Upper lobe of left lung (tissue), 6 donors: ENCODE measurements around the gene PLXNA4. TPM values are rescaled to one million over a fixed set of nuclear protein-coding genes. Genes with fewer than 3 reads are reported as not detected.

Experiments used
- ATAC-seq, 2 donors: fragments of 200-7000 bp; cut with Tn5 transposase; one replicate each; pipeline ENCODE4 v1.9.1; 2022; ENCODE audit warnings: mild to moderate bottlenecking in 2 of 2, moderate library complexity in 2 of 2; ENCODE audit not compliant: low FRiP score in 2 of 2
- DNase-seq, 2 donors: peaks; one replicate each; pipeline ENCODE4 v3.0.0-alpha.2; 2019 to 2020
- H3K27ac ChIP-seq, 4 donors: fragments of 200-600 bp; sonication (generic); one replicate each; pipeline ENCODE4 v1.5.1; 2016 to 2019
- H3K27me3 ChIP-seq, 4 donors: fragments of 200-600 bp; sonication (generic); one replicate each; pipeline ENCODE4 v1.5.1; 2017 to 2019
- H3K36me3 ChIP-seq, 4 donors: fragments of 200-600 bp; sonication (generic); one replicate each; pipeline ENCODE4 v1.5.1; 2016 to 2019
- H3K4me1 ChIP-seq, 4 donors: fragments of 200-600 bp; sonication (generic); one replicate each; pipeline ENCODE4 v1.5.1; 2018 to 2019
- H3K4me3 ChIP-seq, 4 donors: fragments of 200-600 bp; sonication (generic); one replicate each; pipeline ENCODE4 v1.5.1; 2017 to 2019; ENCODE audit warnings: mild to moderate bottlenecking in 2 of 4, moderate library complexity in 1 of 4
- H3K9me3 ChIP-seq, 4 donors: fragments of 200-600 bp; sonication (generic); one replicate each; pipeline ENCODE4 v1.5.1; 2018 to 2019
- EP300 ChIP-seq, 4 donors: sonication (generic); formaldehyde crosslinking; IDR thresholded peaks; one replicate each; pipeline ENCODE4 v1.5.1; 2017; ENCODE audit warnings: antibody characterized with exemption in 4 of 4, control low read depth in 2 of 4
- POLR2A ChIP-seq, 4 donors: fragments of 450-650 bp; IDR thresholded peaks; one replicate each; pipeline ENCODE4 v1.5.1; 2016 to 2017; ENCODE audit warnings: antibody characterized with exemption in 4 of 4, mild to moderate bottlenecking in 2 of 4
- POLR2AphosphoS5 ChIP-seq, 2 donors: sonication (generic); formaldehyde crosslinking; IDR thresholded peaks; one replicate each; pipeline ENCODE4 v1.5.1; 2017; ENCODE audit warnings: antibody characterized with exemption in 2 of 2
- WGBS, 2 donors: methylation state at CpG; one replicate each; pipeline ENCODE4 v1.1.5; 2017 to 2018; 5-methylcytosine and 5-hydroxymethylcytosine counted together
- total RNA-seq, 6 donors: library from RNA; depleted of rRNA in 4 of 6; stranded (reverse); fragments of >200 nt in 4 of 6; gene quantifications; one replicate each; pipeline versions ENCODE4 v1.1.0 to v1.2.1, GENCODE V29; 2016 to 2021
- TF ChIP-seq, protein P1 (sequence below), 6 experiments: fragments of 450-650 bp in 4 of 6; fragments of 200-600 bp in 2 of 6; sonication (generic) in 2 of 6; IDR thresholded peaks; one replicate each; pipeline ENCODE4 v1.5.1; 2016 to 2019; ENCODE audit warnings: antibody characterized with exemption in 6 of 6
- donor health status: DM: no; HTN: no; CAD: no; lungs with moderate emphysema.
- donor health status: DM: no; HTN: yes; CAD: no; lungs with severe emphysema.

Gene PLXNA4
- total RNA-seq, 6 donors from 2014 or later = 1.1 to 5.9 (median 2.6) TPM

DNA sequence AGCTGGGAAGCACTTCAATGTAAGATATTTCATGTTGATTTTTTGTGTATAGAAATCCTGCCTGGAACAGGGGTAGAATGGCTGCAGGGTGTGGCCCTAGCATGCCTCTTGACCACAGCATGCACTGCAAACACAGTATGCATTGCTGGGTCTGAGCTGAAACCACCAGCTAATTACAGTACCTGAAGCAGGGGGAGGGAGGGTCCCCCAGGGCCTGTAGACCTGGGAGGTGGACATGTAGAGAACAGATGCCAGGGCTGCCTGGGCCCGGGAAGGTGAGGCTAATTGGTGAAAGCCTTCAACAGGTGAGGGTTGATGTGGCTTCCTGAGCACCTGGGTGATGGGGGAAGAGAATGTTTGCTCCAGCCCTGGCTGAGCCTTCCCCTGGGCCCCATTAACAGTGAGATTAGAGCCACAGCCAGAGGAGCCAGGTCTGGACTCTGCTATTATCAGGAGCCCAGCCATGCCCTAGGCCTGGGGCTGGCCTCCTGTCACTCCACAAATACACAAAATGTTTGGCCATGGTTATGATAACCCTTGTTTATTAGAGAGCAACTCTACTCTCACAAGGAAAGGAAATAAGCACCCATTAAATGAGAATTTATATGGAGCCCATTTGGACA is 83.3 kb downstream of the PLXNA4 start:
- TF ChIP-seq, protein P1, sequence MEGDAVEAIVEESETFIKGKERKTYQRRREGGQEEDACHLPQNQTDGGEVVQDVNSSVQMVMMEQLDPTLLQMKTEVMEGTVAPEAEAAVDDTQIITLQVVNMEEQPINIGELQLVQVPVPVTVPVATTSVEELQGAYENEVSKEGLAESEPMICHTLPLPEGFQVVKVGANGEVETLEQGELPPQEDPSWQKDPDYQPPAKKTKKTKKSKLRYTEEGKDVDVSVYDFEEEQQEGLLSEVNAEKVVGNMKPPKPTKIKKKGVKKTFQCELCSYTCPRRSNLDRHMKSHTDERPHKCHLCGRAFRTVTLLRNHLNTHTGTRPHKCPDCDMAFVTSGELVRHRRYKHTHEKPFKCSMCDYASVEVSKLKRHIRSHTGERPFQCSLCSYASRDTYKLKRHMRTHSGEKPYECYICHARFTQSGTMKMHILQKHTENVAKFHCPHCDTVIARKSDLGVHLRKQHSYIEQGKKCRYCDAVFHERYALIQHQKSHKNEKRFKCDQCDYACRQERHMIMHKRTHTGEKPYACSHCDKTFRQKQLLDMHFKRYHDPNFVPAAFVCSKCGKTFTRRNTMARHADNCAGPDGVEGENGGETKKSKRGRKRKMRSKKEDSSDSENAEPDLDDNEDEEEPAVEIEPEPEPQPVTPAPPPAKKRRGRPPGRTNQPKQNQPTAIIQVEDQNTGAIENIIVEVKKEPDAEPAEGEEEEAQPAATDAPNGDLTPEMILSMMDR (IDR thresholded peaks at IDR 0.05) = no peak
- TF ChIP-seq POLR2AphosphoS5 (IDR thresholded peaks at IDR 0.05) = no peak
- no peak for TF ChIP-seq EP300 (IDR thresholded peaks at IDR 0.05)
- no peak for TF ChIP-seq POLR2A (IDR thresholded peaks at IDR 0.05)
- Histone ChIP-seq H3K9me3 (no peaks in the 10 kb centered on the region), H3K27me3 (no peaks in the 10 kb centered on the region), H3K36me3 (no peaks in the 10 kb centered on the region), H3K4me3 (no peak overlapping the region), H3K4me1 (no peaks in the 10 kb centered on the region), H3K27ac (no peak overlapping the region)
- ATAC-seq (no peak), DNase-seq (no peak)
- 85 to 100% methylated on average over 1 of the region's 1 CpG for WGBS, 2 donors

DNA sequence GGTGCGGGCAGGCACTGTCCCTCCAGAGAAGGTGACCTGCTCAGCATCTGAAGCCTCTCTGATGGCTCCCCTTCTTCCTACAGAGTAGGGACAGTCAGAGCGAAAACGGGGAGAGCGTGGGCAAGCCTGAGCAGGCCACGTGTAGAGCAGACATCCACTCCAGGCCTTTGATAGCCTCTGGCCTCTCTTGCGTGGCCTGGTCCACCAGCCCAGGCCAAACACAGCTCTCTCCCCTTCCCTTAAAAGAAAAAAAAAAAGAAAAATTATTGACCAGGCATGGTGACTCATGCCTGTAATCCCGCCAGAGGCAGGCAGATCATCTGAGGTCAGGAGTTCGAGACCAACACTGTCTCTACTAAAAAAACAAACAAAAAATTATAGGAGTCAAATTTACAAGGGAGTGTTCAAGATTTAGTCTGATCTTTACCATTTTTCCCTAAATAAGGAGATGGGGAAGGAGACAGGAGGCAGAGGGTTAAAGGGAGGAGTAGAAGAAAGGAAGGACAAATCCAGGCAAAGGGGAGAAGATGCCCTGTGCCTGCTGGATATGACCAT is 84.8 kb downstream of the PLXNA4 start:
- WGBS, 2 donors = 92 to 94% methylated on average over 8 of the region's 8 CpGs
- TF ChIP-seq POLR2A (IDR thresholded peaks at IDR 0.05) (no peak), EP300 (IDR thresholded peaks at IDR 0.05) (no peak), POLR2AphosphoS5 (IDR thresholded peaks at IDR 0.05) (no peak)
- TF ChIP-seq, protein P1 (IDR thresholded peaks at IDR 0.05) = no peak
- no peak overlapping the region for H3K27ac ChIP-seq
- ATAC-seq (no peak), DNase-seq (no peak)
- H3K4me1 ChIP-seq = no peaks in the 10 kb centered on the region
- no peaks in the 10 kb centered on the region for H3K9me3 ChIP-seq
- H3K36me3 ChIP-seq = no peaks in the 10 kb centered on the region
- H3K4me3 ChIP-seq = no peak overlapping the region
- no peaks in the 10 kb centered on the region for H3K27me3 ChIP-seq

DNA sequence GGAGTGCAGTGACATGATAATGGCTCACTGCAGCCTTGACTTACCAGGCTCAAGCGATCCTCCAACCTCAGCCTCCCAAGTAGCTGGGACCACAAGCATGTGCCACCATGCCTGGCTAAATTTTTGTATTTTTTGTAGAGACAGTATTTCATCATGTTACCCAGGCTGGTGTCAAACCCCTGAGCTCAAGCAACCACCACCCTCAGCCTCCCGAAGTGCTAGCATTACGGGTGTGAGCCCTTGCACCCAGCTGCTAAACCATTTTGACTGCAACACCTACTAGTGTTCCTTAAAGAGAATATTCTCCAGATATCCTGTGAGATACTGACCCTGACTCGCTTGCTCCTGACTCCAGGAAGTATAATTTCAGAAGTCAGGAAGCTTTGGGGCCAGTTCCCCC is 85.8 kb downstream of the PLXNA4 start:
- TF ChIP-seq POLR2A (IDR thresholded peaks at IDR 0.05) (no peak), POLR2AphosphoS5 (IDR thresholded peaks at IDR 0.05) (no peak), EP300 (IDR thresholded peaks at IDR 0.05) (no peak)
- TF ChIP-seq, protein P1 (IDR thresholded peaks at IDR 0.05) = no peak
- 52 to 87% methylated on average over 4 of the region's 4 CpGs for WGBS, 2 donors

DNA sequence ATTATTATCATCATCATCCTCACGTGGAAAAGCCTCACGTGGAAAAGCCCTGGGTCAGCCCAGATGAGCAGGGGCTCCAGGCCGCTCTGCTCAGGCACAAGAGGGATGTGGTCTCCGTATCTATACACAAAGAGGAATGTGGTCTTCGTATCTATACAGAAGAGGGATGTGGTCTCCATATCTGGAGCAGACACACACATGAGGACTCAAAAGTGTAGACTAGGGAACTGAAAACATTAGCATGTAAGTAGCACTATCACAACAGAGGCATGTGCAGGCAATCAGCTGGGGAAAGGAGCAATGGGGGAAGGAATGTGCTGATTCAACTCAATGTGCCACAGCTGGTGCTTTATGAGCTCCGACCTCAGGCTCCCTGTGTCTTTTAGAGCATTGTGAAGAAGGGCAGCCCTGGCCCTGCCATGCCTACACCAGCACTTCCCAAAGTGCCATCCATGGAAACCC is 86.5 kb downstream of the PLXNA4 start:
- H3K27me3 ChIP-seq = no peaks in the 10 kb centered on the region
- H3K27ac ChIP-seq = no peak overlapping the region
- 82 to 83% methylated on average over 6 of the region's 6 CpGs for whole genome bisulfite sequencing, 2 donors
- H3K4me3 ChIP-seq = no peak overlapping the region
- TF ChIP-seq EP300 (IDR thresholded peaks at IDR 0.05) (no peak), POLR2AphosphoS5 (IDR thresholded peaks at IDR 0.05) (no peak), POLR2A (IDR thresholded peaks at IDR 0.05) (no peak)
- TF ChIP-seq, protein P1 (IDR thresholded peaks at IDR 0.05) = no peak
- ATAC-seq (no peak), DNase-seq (no peak)
- H3K36me3 ChIP-seq = no peaks in the 10 kb centered on the region
- H3K9me3 ChIP-seq = no peaks in the 10 kb centered on the region
- H3K4me1 ChIP-seq = peaks cover 0 to 10% (median 0%) of the 10 kb centered on the region in 4 donors

More for the DNA sequence above, 85.8 kb downstream of the PLXNA4 start:
- Histone ChIP-seq H3K27me3 (no peaks in the 10 kb centered on the region), H3K4me3 (no peak overlapping the region), H3K9me3 (no peaks in the 10 kb centered on the region), H3K27ac (no peak overlapping the region), H3K4me1 (peaks cover 0 to 9% (median 0%) of the 10 kb centered on the region in 4 donors), H3K36me3 (no peaks in the 10 kb centered on the region)
- ATAC-seq = no peak
- DNase-seq = no peak
